HCT116 (cell line): ENCODE data around the gene TAGLN3.

Experiments used
- CTCF ChIP-seq, 3 experiments: fragments of 200-600 bp in 1 of 3; sonication (generic) in 1 of 3; IDR thresholded peaks in 2 of 3; conservative IDR thresholded peaks in 1 of 3; 2 replicates each; pipeline ENCODE4 v1.5.1; 2012 to 2017; ENCODE audit warnings: low read depth in 2 of 3, low read length in 2 of 3, antibody characterized with exemption in 1 of 3, borderline replicate concordance in 1 of 3, control low read depth in 1 of 3, mild to moderate bottlenecking in 1 of 3, mixed read lengths in 1 of 3, mixed run types in 1 of 3, moderate library complexity in 1 of 3; ENCODE audit not compliant: insufficient read depth in 1 of 3
- EZH2 ChIP-seq: fragments of 200-600 bp; sonication (generic); IDR thresholded peaks from 2 replicates; pipeline ENCODE4 v1.6.1; 2017; ENCODE audit warnings: antibody characterized with exemption, mixed run types
- POLR2A ChIP-seq: IDR thresholded peaks from 2 replicates; pipeline ENCODE4 v1.7.0; 2011; ENCODE audit warnings: borderline replicate concordance; ENCODE audit not compliant: insufficient read depth, insufficient read length; ENCODE audit errors: extremely low read depth
- POLR2AphosphoS5 ChIP-seq: IDR thresholded peaks from 2 replicates; pipeline ENCODE4 v1.6.1; 2011; ENCODE audit warnings: mild to moderate bottlenecking, low read depth, low read length, moderate library complexity
- RAD21 ChIP-seq: IDR thresholded peaks from 2 replicates; pipeline ENCODE4 v1.6.1; 2012; ENCODE audit warnings: low read depth, mild to moderate bottlenecking
- SP1 ChIP-seq: IDR thresholded peaks from 2 replicates; pipeline ENCODE4 v1.6.1; 2012; ENCODE audit warnings: low read depth

GRCh38 chr3:111986800-111987199 lies 11.9 kb upstream of the TAGLN3 start:
- TF ChIP-seq CTCF (IDR thresholded peaks at IDR 0.05 in 2 of 3, conservative IDR thresholded peaks at IDR 0.05 in 1 of 3; ENCODE audit: borderline replicate concordance in 1 of 3, insufficient read depth in 1 of 3, low read depth in 2 of 3, low read length in 2 of 3) (no peak), RAD21 (no peak), EZH2 (no peak), POLR2A (no peak), SP1 (no peak), POLR2AphosphoS5 (no peak)
